HepG2 (cell line): Measurements from ENCODE around the gene CDC37.

Experiments used
- ARNT2 ChIP-seq: sonication (generic); formaldehyde crosslinking; IDR thresholded peaks from 2 replicates; pipeline ENCODE4 v1.8.0; 2022; ENCODE audit warnings: mild to moderate bottlenecking, low read depth, missing genetic modification reagents, moderate library complexity
- BCL6 ChIP-seq: IDR thresholded peaks from 2 replicates; pipeline ENCODE4 v1.6.1; 2016; ENCODE audit warnings: missing genetic modification reagents, missing compliant biosample characterization
- ZBTB8A ChIP-seq: sonication (generic); formaldehyde crosslinking; IDR thresholded peaks from 2 replicates; pipeline ENCODE4 v1.4.0; 2020; ENCODE audit warnings: mild to moderate bottlenecking, low read depth, missing genetic modification reagents, borderline replicate concordance
- ZFP37 ChIP-seq: sonication (generic); formaldehyde crosslinking; IDR thresholded peaks from 2 replicates; pipeline ENCODE4 v1.4.0; 2020; ENCODE audit warnings: missing genetic modification reagents, borderline replicate concordance
- ZNF101 ChIP-seq: sonication (generic); formaldehyde crosslinking; IDR thresholded peaks from 2 replicates; pipeline ENCODE4 v1.4.0; 2020; ENCODE audit warnings: mild to moderate bottlenecking, low read depth, missing genetic modification reagents, borderline replicate concordance
- TF ChIP-seq, protein P1 (sequence below): sonication (generic); formaldehyde crosslinking; IDR thresholded peaks from 2 replicates; pipeline ENCODE4 v1.4.0; 2020; ENCODE audit warnings: mild to moderate bottlenecking, missing genetic modification reagents
- TF ChIP-seq, protein P2 (sequence below): fragments of 450-650 bp; IDR thresholded peaks from 2 replicates; pipeline ENCODE4 v1.6.1; 2016

DNA sequence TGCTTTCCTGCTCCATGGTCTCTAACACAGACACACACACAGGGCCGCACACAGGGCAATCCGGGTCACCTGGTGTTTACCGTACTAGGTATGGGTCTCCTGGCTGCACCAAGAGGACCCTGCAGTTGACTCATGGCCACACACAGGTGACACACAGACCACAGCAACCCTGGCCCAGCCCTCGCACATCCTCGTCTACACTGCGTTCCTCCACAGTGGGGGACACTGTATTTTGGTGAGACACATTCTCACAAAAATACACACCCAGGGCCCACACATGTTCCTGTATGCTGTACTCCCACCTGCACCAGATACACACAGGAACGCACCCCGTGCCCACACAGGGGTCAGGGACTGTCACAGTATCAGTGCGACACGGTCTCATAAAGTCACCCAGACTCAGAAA lies 29.8 kb upstream of the CDC37 start:
- TF ChIP-seq ZBTB8A (CRISPR knock-in tag) (no peak), BCL6 (CRISPR knock-in tag) (no peak), ARNT2 (no peak), ZNF101 (CRISPR knock-in tag) (no peak), ZFP37 (no peak)
- TF ChIP-seq, protein P1, sequence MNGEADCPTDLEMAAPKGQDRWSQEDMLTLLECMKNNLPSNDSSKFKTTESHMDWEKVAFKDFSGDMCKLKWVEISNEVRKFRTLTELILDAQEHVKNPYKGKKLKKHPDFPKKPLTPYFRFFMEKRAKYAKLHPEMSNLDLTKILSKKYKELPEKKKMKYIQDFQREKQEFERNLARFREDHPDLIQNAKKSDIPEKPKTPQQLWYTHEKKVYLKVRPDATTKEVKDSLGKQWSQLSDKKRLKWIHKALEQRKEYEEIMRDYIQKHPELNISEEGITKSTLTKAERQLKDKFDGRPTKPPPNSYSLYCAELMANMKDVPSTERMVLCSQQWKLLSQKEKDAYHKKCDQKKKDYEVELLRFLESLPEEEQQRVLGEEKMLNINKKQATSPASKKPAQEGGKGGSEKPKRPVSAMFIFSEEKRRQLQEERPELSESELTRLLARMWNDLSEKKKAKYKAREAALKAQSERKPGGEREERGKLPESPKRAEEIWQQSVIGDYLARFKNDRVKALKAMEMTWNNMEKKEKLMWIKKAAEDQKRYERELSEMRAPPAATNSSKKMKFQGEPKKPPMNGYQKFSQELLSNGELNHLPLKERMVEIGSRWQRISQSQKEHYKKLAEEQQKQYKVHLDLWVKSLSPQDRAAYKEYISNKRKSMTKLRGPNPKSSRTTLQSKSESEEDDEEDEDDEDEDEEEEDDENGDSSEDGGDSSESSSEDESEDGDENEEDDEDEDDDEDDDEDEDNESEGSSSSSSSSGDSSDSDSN (CRISPR knock-in tag), result no peak
- TF ChIP-seq, protein P2, sequence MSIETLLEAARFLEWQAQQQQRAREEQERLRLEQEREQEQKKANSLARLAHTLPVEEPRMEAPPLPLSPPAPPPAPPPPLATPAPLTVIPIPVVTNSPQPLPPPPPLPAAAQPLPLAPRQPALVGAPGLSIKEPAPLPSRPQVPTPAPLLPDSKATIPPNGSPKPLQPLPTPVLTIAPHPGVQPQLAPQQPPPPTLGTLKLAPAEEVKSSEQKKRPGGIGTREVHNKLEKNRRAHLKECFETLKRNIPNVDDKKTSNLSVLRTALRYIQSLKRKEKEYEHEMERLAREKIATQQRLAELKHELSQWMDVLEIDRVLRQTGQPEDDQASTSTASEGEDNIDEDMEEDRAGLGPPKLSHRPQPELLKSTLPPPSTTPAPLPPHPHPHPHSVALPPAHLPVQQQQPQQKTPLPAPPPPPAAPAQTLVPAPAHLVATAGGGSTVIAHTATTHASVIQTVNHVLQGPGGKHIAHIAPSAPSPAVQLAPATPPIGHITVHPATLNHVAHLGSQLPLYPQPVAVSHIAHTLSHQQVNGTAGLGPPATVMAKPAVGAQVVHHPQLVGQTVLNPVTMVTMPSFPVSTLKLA, result no peak
